Colonic mucosa (tissue), 4 donors: ENCODE results near the gene MCTP2. TPM values are rescaled to one million over a fixed set of nuclear protein-coding genes. Genes with fewer than 3 reads are reported as not detected.

Experiments used
- DNase-seq: peaks from one replicate; pipeline ENCODE4 v3.0.0-alpha.2; 2020
- H3K27ac ChIP-seq: fragments of 200-600 bp; one replicate; pipeline ENCODE4 v1.8.0; 2021
- H3K27me3 ChIP-seq: fragments of 200-600 bp; one replicate; pipeline ENCODE4 v1.8.0; 2021
- H3K36me3 ChIP-seq: fragments of 200-600 bp; one replicate; pipeline ENCODE4 v1.8.0; 2021
- H3K4me1 ChIP-seq: fragments of 200-600 bp; one replicate; pipeline ENCODE4 v1.8.0; 2021; ENCODE audit warnings: mild to moderate bottlenecking
- H3K4me3 ChIP-seq: fragments of 200-600 bp; one replicate; pipeline ENCODE4 v1.8.0; 2021
- H3K9ac ChIP-seq, 2 donors: one replicate each; pipeline ENCODE4 v1.7.0; 2013; ENCODE audit warnings: control low read depth in 2 of 2, low read depth in 2 of 2, low read length in 2 of 2
- H3K9me3 ChIP-seq: fragments of 200-600 bp; one replicate; pipeline ENCODE4 v1.8.0; 2021
- CTCF ChIP-seq: fragments of 200-600 bp; IDR thresholded peaks from one replicate; pipeline ENCODE4 v1.8.0; 2022; ENCODE audit warnings: antibody characterized with exemption, mild to moderate bottlenecking
- intact Hi-C: fragments of 100-400 bp; cut with DNase I; formaldehyde crosslinking; loops from one replicate; pipeline ENCODE4 v1.14.1; 2022
- total RNA-seq, 2 donors: library from RNA; stranded (reverse); fragmentation: NEBNext Ultra II Directional in 1 of 2; extraction: Animal tissue kit (Norgen Biotek cat#: 25700) in 1 of 2; gene quantifications; one replicate each; pipeline ENCODE4 v1.2.1, GENCODE V29; 2021
- donor health status: healthy.
- donor health status: DM: no; HTN: no; CAD: no.
- donor health status: DM: no; HTN: no; CAD: no.

Gene MCTP2
- total RNA-seq, 2 donors from 2014 or later: 56.4 to 88.3 TPM

GRCh38 chr15:94370936-94371285, 139.6 kb downstream of the MCTP2 start:
- H3K4me3 ChIP-seq: no peak overlapping the region

GRCh38 chr15:94372821-94373220, 141.5 kb downstream of the MCTP2 start:
- intact Hi-C loops: no loop called here
- DNase-seq: no peak
- H3K9ac ChIP-seq: no peak overlapping the region
- no peak for TF ChIP-seq CTCF
- no peaks in the 10 kb centered on the region for H3K9me3 ChIP-seq
- H3K27me3 ChIP-seq: no peaks in the 10 kb centered on the region
- H3K27ac ChIP-seq: no peak overlapping the region
- no peaks in the 10 kb centered on the region for H3K36me3 ChIP-seq
- no peak overlapping the region for H3K4me3 ChIP-seq
- no peaks in the 10 kb centered on the region for H3K4me1 ChIP-seq

More at GRCh38 chr15:94370936-94371285, 139.6 kb downstream of the MCTP2 start:
- intact Hi-C loops: no loop called here
- H3K27me3 ChIP-seq: no peaks in the 10 kb centered on the region
- H3K4me1 ChIP-seq: no peaks in the 10 kb centered on the region
- no peak overlapping the region for H3K27ac ChIP-seq
- H3K9me3 ChIP-seq: no peaks in the 10 kb centered on the region
- no peak for TF ChIP-seq CTCF
- no peak overlapping the region for H3K9ac ChIP-seq
- DNase-seq: no peak
- H3K36me3 ChIP-seq: no peaks in the 10 kb centered on the region

- intact Hi-C loops: no loop called here
- no peak overlapping the region for H3K27ac ChIP-seq
- H3K9ac ChIP-seq: no peak overlapping the region
- H3K27me3 ChIP-seq: no peaks in the 10 kb centered on the region
- no peak overlapping the region for H3K4me3 ChIP-seq
- no peaks in the 10 kb centered on the region for H3K4me1 ChIP-seq
- DNase-seq: no peak
- H3K9me3 ChIP-seq: no peaks in the 10 kb centered on the region
- H3K36me3 ChIP-seq: no peaks in the 10 kb centered on the region
- TF ChIP-seq CTCF: no peak
Measured at GRCh38 chr15:94375997-94376396, 144.6 kb downstream of the MCTP2 start.

- intact Hi-C loops: no loop called here
- H3K27ac ChIP-seq: no peak overlapping the region
- DNase-seq: no peak
- H3K9ac ChIP-seq: no peak overlapping the region
- no peaks in the 10 kb centered on the region for H3K9me3 ChIP-seq
- H3K4me3 ChIP-seq: no peak overlapping the region
- H3K4me1 ChIP-seq: no peaks in the 10 kb centered on the region
- H3K27me3 ChIP-seq: no peaks in the 10 kb centered on the region
- no peak for TF ChIP-seq CTCF
- H3K36me3 ChIP-seq: no peaks in the 10 kb centered on the region
Measured at GRCh38 chr15:94379986-94380385, 148.6 kb downstream of the MCTP2 start.

GRCh38 chr15:94380798-94381197, 149.4 kb downstream of the MCTP2 start:
- intact Hi-C loops: no loop called here
- TF ChIP-seq CTCF: no peak
- Histone ChIP-seq H3K27me3 (no peaks in the 10 kb centered on the region), H3K4me1 (no peaks in the 10 kb centered on the region), H3K4me3 (no peak overlapping the region), H3K27ac (no peak overlapping the region), H3K36me3 (no peaks in the 10 kb centered on the region), H3K9ac (no peak overlapping the region), H3K9me3 (no peaks in the 10 kb centered on the region)
- no peak for DNase-seq

GRCh38 chr15:94381384-94381783, 150.0 kb downstream of the MCTP2 start:
- no peaks in the 10 kb centered on the region for H3K9me3 ChIP-seq
- no peak overlapping the region for H3K9ac ChIP-seq
- DNase-seq: no peak
- no peaks in the 10 kb centered on the region for H3K4me1 ChIP-seq
- no peak overlapping the region for H3K4me3 ChIP-seq
- no peak for TF ChIP-seq CTCF
- H3K27ac ChIP-seq: no peak overlapping the region
- H3K27me3 ChIP-seq: no peaks in the 10 kb centered on the region
- no peaks in the 10 kb centered on the region for H3K36me3 ChIP-seq
- intact Hi-C loops: no loop called here
